ENCODE measurements around the gene FAM174C.
"Not testable (repeated sequence)": the region's sequence is repeated elsewhere in the genome, so short reads cannot be mapped to it uniquely, and the experiment has no call there.

Gene FAM174C

GRCh38 chr19:1313695-1314613, 38.6 kb downstream of the FAM174C start:
- no peak for DNase-seq

GRCh38 chr19:1315470-1316166, 40.3 kb downstream of the FAM174C start:
- peak in 51 of 58 donors; percentile 4 to 69 (median 36) for DNase-seq

- DNase-seq = no peak
Observed at GRCh38 chr19:1316466-1316865, 41.1 kb downstream of the FAM174C start.

GRCh38 chr19:1317274-1318003, 42.1 kb downstream of the FAM174C start:
- no peak for DNase-seq

- no peak for DNase-seq
Observed at GRCh38 chr19:1318678-1319471, 43.5 kb downstream of the FAM174C start.

- DNase-seq = not testable (repeated sequence)
Observed at GRCh38 chr19:1320282-1320650, 44.9 kb downstream of the FAM174C start.

GRCh38 chr19:1321539-1321938, 46.2 kb downstream of the FAM174C start:
- no peak for DNase-seq

GRCh38 chr19:1322198-1322981, 47.1 kb downstream of the FAM174C start:
- DNase-seq = no peak

- no peak for DNase-seq
Observed at GRCh38 chr19:1324249-1324805, 49.0 kb downstream of the FAM174C start.

- DNase-seq = peak in 56 of 58 donors; percentile 12 to 83 (median 53)
Observed at GRCh38 chr19:1324806-1325567, 49.7 kb downstream of the FAM174C start.

GRCh38 chr19:1325568-1326294, 50.4 kb downstream of the FAM174C start:
- DNase-seq = peak in 3 of 58 donors; percentile 20 to 33 (median 26)

- DNase-seq = no peak
Observed at GRCh38 chr19:1327125-1327524, 51.8 kb downstream of the FAM174C start.

Data from anterior cingulate cortex (tissue), 58 donors.